Measurements from ENCODE around the gene FAM186B.
A peak's percentile ranks its signal among the peaks of the same experiment; 100 is the strongest.

FAM186B gene

DNA sequence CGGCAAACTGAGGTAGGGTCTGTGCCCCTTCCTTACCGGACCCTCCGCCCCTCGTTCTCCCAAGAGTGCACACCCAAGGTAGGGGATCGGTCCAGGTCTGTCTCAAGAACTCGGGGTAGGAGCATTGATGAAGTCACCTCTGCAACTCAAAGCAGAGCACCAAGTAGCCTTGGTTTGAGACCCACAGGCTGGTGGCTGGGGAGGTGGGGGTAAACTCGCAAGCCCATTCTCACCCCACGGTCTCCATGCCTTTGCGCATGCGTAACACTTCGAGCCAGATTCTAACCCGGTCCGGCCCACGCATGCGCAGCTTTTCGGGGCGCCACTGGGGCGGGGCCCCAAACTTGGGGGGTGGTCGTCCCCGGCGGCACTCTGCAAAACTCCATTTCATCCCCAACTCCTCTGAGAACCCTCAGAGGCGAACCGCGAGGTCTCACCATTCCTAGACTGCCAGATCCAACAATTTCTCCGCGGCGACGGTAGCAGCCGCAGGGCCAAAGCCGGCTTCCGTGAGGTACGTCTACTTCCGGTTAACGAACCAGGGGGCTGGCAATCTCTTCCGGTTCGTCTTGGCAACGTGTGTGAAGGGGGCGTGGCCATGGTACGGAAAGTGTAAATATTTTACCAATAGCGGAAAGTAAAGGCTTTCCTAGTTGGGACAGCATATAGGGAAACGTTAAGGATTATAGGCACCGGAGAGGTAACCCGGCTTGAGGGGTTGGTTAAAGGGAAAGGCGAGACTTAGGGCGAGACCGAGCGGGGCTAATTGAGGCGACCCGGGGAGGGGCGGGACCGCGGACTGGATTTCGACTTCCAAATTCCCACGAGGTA lies 37.6 kb downstream of the FAM186B start, which contains the start of gene MCRS1:
MCRS1 (minus strand) TSS at position 532 of the 831 bp plus-strand sequence. CDS start 1,411 bp downstream, outside the sequence.
- DNase-seq (ENCODE audit: low spot score): peak; percentile 96

DNA sequence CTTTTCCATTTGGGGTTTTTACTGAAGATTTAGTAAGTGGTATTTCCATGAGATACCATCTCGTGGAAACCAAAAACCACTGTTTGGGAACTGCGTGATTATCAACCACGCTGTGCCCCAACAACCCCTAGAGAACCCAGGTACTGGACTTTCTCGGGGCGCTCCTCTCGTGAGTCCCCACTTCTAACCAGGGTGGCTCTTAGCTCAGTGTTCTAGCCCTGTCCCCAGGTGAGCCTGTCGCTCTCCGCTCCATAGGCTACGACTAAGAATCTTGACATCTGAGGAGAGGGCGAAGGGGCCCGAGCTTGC lies 38.2 kb downstream of the FAM186B start:
- DNase-seq (ENCODE audit: low spot score): no peak

DNA sequence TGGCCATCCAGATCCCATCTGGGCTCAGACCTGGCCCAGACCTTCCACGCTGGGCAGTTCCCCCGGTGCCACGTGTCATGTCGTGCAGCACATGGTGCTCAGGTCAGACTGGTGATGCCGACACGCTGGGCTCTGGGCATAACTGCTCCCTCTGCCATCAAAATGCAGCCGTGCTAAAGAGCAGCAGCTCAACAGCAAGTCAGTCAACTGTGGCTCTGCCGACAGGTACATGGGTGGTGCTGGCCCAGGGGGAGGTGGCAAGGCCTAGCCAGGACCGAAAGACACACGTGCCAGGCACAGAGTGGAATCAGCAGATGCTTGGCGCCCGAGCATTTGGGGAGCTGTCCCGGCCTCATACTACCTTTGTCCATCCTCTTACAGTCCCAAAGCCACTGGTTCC lies 39.1 kb downstream of the FAM186B start:
- no peak for DNase-seq (ENCODE audit: low spot score)

DNA sequence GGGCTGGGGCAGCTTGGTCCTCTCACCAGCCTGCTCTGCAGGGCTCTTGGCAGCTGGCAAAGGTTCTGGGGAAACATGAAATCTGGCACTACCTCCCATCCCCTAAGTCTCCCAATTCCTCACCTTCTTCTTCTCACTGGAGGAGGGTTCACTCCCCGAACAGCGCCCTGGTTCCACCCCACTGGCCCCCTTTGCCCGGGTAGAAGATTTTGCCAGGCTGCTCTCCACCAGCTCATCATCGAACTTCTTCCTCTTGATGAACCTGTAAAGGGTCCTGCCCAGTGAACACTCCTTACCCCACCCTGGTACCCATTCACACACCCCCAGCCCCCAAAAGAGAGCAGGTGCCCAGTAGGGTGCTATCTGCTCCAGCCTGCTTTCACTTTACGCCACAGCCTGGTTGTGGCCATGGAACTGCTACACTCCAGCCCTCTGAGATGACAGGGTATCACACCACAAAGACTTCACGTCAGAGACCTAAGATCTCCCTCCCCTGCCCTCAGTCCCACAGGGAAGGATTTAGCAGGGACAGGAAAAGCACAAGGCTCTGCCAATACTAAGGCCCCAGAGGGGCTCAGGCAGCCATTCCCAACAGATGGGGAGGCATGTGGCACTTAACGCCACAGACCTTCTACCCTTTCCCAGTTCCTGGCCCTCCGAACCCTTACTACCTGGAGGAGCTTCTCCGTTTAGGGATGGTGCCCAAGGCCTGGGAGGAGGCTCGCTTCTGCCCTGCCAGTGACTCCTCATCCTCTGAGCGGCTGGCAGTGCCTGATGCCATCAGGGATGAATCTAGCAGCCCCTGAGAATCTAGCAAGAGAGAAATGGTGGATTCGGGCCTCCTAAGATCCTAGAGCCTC lies 39.8 kb downstream of the FAM186B start:
- no peak for DNase-seq (ENCODE audit: low spot score)

DNA sequence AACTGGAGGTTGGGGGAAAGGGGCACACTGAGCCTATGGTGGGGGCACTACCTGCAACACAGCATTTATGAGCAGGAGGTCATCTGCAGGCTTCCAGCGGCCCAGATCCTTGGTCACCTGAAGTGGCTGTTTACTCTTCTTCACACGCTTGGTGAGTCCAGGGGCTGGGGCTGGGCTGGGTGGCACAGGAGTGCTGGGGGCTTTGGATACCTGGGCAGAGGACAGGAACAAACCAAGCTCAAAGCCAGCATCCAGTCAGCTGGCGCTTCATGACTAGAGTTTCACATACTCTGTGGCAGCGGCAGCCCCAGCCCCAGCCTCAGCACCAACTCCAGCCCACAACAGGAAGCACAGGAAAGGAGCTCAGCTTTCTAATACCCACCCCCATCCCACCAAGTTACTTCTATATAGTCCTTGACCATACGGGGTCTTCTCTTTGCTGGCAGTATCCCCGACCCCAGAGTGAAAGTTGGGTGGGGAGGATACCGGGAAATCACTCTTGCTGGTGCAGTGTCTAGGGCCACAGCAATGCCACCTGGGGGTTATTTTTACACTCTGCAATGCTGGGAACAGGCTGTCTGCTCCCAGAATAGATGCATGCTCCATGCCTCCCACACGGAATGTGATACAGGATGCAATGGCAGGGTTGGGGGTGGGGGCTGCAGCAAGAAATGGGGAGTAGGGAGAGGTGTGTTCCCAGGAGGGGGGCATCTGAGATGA lies 40.6 kb downstream of the FAM186B start:
- no peak for DNase-seq (ENCODE audit: low spot score)

DNA sequence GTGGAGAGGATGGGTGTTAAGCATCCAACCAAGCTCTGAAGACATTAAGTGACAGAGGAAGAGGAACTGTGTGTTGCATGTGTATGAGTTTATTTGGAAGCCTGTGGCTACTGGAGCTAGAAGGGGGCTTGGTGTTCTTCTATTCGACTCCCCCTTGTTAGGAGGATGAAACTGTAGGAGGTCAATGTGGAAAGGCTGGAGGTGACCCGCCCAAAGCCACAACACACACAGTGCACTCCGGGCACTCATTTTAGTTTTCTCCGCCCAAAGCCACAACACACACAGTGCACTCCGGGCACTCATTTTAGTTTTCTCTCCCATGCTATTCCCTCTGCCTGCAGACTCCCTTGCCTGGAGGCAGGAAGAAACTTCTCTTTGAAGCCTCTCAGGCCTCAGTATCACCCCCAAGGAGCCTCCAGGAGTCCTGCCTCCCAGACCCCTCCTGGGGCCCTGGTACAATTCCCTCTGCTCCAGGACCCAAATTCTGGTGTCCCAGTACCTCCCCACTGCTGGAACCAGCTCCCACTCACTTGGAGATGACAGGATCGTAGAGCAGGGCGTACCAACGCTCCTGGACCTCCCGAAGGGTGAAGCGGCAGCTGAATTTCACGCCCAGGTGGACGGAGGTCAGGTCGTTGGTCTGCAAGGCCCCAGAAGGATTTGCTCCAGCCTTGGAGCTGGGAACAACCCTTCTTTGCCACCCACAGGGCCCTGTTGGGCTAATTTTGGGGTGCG lies 41.3 kb downstream of the FAM186B start:
- no peak for DNase-seq (ENCODE audit: low spot score)

DNA sequence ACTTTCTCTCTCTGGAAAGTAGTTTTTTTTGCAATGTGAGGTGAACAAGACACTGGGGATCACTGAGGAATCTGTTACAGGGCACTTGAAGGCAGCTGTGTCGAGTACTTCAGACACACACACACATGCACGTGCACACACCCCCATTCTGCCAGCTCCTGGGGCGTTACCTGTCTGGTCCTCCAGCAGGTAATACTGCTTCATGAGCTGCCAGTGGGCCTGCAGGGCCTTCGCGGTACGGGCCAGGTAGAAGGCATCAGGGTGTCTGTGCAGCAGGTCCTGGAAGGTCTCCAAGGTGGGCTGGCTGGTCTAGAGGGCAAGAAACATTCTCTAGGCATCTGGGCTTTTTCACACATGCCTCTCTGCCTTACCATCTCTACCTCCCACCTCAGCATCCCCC lies 42.6 kb downstream of the FAM186B start:
- DNase-seq (ENCODE audit: low spot score): no peak

DNA sequence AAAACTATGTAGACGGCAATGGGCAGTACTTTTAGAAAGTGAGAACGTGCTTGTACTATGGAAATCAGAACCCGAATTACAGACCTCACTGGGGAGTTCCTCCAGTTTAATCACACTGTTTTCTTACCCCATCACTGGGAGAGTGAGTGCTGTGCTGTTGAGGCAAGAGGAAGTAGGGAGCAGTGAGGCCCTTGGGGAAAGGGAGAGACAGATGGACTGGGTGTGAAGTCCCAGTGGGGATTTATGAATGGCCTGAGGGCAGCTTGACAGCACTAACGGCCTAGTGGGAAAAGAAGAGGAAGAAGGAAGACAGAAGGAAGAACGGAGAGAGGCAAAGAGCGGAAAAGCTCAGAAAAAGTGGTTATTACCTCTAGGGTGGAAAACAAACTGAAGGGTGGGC lies 43.2 kb downstream of the FAM186B start:
- no peak for DNase-seq (ENCODE audit: low spot score)

DNA sequence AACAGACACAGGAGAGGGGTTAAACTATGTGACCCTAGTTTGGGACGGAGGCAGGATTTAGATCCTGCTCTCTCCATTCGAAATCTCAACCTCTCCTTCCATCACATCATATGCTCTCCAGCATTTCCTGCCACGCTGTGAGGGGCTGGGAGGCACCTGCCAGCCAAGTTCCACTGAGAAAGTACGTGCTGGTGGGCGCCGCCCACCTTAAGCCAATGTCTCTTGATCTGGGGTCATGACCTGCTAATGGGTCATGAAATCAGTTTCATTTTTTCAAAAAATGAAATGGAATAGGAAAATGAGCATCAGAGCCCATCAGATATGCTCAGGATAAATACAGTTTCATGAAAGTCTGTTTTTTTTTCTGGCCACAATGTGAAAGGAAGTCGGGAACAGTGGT lies 44.7 kb downstream of the FAM186B start:
- DNase-seq (ENCODE audit: low spot score): no peak

DNA sequence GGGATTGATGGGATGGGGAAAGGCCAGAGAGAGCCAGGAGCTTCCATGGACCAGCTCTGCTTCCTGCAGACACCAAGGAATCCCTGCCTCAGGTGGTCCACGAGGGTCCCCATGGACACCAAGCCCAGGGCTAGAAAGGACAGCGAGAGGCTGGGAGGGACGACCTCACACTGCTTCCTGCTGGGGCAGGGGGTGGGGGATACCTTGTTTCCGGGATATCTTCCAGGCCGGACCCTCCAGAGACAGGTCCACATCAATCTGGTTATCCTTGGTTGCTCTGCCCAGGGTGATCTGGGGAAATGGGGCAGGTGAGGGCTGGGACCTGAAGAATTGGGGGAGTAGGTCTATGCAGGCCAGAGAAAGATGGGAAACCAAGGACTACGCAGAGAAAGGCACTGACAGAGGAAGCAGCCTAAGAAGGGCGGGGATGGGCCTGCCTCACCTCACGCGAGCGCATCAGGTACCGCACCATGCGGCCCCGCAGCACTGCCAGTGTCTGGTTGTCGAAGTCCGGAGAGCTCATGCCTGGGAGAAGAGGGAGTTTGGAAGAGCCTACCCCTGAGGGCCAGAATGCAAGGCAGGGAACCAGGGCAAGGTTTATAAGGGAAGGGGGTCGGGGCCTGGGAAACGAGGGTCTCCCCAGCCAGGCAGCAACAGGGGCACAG lies 46.3 kb downstream of the FAM186B start:
- DNase-seq (ENCODE audit: low spot score): no peak

DNA sequence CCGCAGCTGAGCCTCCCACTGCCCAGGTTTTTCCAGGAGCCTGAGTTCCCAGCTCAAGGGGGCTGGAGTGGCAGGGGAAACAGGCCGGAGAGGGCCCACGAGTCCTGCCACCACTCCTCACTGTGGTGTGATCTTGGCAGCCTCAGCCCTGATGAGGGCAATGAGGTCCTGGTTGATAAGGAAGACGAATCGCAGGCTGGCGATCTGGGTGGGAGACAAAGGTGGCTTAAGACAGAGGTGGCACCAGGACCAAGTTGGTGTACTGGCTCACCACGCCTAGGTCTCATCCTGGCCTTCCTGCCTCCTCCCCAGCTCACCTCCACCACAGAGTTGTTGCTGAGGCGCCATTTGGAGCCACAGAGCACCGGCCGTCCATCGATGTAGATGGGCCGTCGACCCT lies 46.9 kb downstream of the FAM186B start:
- DNase-seq (ENCODE audit: low spot score): no peak

DNA sequence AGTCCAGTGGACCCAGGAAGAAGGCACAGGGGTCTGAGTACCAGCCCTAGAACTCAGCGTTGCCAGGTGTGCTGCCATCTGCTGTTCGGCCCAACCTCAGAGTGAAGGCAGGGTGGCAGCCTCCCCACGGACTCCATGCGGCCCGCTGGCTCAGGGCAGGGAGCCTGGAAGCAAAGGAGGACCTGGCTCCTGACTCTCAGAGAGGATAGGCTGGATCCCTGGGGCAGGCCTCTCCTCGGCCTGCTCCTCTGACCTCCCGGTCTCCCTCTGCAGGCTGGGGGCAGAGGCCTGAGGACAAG lies 47.6 kb downstream of the FAM186B start:
- DNase-seq (ENCODE audit: low spot score): no peak

DNA sequence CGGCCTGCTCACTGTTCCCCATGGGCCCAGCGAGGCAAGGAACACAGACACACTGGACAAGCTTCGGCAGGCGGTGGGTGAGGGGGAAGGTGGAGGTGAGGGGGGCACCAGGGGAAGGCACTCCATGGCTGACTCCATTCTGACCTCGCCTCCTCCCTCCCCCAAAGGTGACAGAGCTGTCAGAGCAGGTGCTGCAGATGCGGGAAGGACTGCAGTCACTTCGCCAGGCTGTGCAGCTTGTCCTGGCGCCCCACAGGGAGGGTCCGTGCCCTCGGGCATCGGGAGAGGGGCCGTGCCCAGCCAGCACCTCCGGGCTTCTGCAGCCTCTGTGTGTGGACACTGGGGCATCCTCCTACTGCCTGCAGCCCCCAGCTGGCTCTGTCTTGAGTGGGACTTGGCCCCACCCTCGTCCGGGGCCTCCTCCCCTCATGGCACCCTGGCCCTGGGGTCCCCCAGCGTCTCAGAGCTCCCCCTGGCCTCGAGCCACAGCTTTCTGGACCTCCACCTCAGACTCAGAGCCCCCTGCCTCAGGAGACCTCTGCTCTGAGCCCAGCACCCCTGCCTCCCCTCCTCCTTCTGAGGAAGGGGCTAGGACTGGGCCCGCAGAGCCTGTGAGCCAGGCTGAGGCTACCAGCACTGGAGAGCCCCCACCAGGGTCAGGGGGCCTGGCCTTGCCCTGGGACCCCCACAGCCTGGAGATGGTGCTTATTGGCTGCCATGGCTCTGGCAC lies 48.1 kb downstream of the FAM186B start:
- no peak for DNase-seq (ENCODE audit: low spot score)

DNA sequence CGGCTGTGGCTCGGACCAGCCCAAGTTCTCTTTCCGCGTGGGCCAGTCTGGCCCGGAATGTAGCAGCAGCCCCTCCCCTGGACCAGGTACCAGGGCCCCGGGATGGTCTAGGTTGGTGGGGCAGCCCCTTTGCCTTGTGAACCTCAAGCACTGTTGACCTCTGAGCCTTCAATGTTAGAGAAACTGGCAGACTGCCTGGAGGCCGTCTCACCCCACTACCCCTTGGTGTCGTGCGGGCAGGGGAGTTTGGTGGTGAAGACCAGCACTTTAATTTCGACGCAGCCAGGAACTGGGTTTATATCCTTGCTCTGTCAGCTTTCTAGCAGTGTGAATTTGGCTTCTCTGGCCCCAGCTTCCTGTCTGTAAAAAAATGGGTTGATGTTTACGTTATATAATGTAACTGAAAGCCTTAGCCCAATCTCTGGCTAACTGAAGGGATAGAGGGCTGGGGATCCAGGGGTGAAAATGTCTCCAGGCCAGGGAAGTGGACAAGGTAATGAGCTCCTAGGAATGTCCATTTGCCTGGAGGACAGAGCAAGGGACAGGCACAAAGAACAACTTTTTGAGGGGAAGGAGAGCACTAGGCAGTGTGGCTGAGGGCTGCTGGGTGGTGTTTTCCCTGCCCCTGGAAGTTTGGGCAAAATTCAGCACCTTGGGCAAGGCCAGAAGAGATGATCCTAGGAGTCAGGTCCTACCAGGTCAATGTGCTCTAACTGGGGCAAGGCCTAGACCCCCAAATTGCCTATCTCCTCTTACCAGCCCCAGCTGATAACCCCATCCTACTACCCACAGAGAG lies 48.9 kb downstream of the FAM186B start:
- DNase-seq (ENCODE audit: low spot score): no peak

DNA sequence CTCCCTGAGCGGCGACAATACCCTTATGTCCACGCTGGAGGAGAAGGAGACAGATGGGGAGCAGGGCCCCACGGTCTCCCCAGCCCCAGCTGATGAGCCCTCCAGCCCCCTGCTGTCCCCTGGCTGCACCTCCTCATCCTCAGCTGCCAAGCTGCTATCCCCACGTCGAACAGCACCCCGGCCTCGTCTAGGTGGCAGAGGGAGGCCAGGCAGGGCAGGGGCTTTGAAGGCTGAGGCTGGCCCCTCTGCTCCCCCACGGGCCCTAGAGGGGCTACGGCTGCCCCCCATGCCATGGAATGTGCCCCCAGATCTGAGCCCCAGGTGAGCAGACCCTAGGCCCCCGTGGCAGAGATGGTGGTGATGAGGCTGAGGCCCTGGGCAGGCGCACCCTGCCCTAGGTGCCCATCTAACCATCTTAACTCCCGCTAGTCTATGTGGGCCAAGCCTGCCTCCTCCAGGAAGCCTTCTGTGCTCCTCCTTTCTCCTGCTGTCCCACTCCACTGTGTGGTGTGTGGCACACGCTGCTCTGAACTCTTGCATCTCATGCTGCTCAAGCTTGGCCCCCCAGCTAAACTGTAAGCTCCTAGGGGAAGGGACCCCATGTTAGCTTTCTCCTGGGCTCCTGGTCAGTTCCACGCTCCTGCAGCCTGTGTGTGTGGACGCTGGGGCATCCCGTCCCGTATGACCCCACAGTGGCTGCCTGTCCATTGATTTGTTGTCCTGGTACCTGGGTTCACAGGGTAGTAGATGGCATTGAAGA lies 49.6 kb downstream of the FAM186B start:
- DNase-seq (ENCODE audit: low spot score): no peak

DNA sequence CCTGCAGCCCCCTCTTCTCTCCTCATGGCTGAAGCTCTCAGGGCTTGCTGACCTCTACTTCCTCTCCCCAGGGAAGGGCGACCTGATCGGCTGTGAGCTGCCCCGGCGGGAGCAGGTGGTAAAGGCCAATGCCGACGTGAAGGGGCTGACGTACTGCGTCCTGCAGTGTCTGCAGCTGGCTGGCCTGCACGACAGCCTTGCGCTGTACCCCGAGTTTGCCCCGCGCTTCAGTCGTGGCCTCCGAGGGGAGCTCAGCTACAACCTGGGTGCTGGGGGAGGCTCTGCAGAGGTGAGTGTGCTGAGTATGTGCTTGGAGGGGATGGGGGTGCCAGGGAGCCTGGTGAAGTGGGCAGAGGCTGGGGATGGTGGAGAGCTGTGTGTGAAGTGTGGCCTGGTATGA lies 51.2 kb downstream of the FAM186B start:
- DNase-seq (ENCODE audit: low spot score): no peak

DNA sequence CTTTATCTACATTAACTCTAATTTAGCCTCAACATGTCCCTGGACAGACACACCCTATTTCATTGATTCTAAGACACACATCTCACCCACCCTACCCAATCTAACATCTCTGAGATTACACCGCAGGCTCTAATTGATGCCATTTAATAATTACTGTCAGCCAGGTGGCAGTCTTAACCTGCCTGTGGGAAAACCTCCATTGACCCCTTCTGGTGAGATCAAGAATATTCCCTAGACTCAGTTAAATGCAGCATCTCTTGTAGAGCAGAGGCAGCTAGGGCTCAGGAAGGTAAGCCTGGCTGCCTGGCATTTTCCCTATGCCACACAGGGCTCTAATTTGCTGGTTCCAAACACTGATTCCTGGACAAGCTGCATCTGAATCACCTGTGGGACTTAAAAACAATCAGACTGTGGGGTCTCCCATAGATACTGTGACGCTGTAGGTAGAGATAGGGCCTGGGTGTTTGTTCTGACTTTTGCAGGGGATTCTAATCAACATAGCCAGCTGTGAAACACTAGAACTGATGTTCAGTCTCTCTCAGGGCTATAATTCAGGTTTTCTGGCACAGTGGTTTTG lies 51.8 kb downstream of the FAM186B start:
- DNase-seq (ENCODE audit: low spot score): peak; percentile 73

DNA sequence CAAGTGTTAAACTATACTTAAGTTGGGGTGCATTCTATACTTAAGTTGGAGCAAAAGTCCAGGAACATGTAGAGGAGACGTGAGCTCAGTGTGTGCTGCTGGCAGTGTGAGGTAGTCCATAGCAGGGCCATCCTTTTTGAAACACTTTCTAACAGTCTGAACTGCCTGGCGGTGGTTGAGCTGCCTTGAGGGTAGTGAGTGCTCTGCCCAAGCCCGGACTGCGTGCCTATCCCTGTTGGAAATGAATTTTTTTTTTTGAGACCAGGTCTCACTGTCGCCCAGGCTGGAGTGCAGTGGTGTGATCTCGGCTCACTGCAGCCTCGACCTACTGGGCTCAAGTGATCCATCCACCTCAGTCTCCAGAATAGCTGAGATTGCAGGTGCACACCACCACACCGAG lies 52.5 kb downstream of the FAM186B start:
- DNase-seq (ENCODE audit: low spot score): no peak

DNA sequence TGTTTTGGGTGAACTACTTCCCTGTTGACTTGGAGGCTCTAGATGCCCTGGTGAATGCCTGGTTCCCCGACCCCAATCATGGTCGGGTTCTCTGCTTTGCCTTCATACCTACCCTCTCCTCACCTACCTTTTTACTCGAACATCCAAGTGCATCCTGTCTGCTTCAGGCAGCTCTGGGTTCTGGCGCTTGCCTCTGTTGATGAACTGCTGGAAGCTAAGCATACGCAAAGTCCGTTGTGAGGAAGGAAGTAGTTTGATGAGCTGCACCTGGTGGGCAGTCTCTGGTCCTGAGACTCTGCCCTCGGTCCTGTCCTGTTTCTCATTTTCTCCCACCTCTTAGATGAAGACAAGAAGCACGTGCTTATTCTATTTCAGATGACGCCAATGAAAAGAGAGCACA lies 53.0 kb downstream of the FAM186B start:
- no peak for DNase-seq (ENCODE audit: low spot score)
